Gastrocnemius medialis (tissue), 4 donors: ENCODE measurements around the gene GEMIN5. TPM values are rescaled to one million over a fixed set of nuclear protein-coding genes. Genes with fewer than 3 reads are reported as not detected.

Source experiments
- ATAC-seq, 2 donors: fragments of 150-250 bp; one replicate each; pipeline ENCODE4 v1.9.1; 2016
- DNase-seq, 2 donors: peaks; one replicate each; pipeline ENCODE4 v3.0.0-alpha.2; 2019
- H3K27ac ChIP-seq, 4 donors: fragments of 200-600 bp; sonication (generic); 1 replicate in 1 of 4; 2 replicates in 3 of 4; pipeline ENCODE4 v1.5.1; 2016 to 2018; ENCODE audit warnings: mild to moderate bottlenecking in 2 of 4, moderate library complexity in 1 of 4
- H3K27me3 ChIP-seq, 3 donors: fragments of 200-600 bp; sonication (generic) in 2 of 3; 1 replicate in 1 of 3; 2 replicates in 2 of 3; pipeline versions ENCODE4 v1.5.1 to v1.6.0; 2016 to 2019; ENCODE audit warnings: mild to moderate bottlenecking in 1 of 3, moderate library complexity in 1 of 3
- H3K36me3 ChIP-seq, 2 donors: fragments of 200-600 bp; sonication (generic) in 1 of 2; one replicate each; pipeline ENCODE4 v1.5.1; 2017 to 2018
- H3K4me1 ChIP-seq, 2 donors: fragments of 200-600 bp; sonication (generic) in 1 of 2; one replicate each; pipeline ENCODE4 v1.5.1; 2016 to 2017; ENCODE audit warnings: mild to moderate bottlenecking in 2 of 2
- H3K4me3 ChIP-seq, 4 donors: fragments of 200-600 bp; sonication (generic) in 3 of 4; 1 replicate in 1 of 4; 2 replicates in 3 of 4; pipeline ENCODE4 v1.5.1; 2016 to 2019; ENCODE audit warnings: mild to moderate bottlenecking in 2 of 4
- H3K9me3 ChIP-seq, 3 donors: fragments of 200-600 bp; sonication (generic) in 2 of 3; 1 replicate in 1 of 3; 2 replicates in 2 of 3; pipeline ENCODE4 v1.5.1; 2016 to 2019
- POLR2A ChIP-seq, 2 donors: fragments of 450-650 bp; IDR thresholded peaks; one replicate each; pipeline ENCODE4 v1.6.1; 2017; ENCODE audit warnings: antibody characterized with exemption in 2 of 2, mild to moderate bottlenecking in 2 of 2, moderate library complexity in 2 of 2
- in situ Hi-C, 4 donors: fragments of 200-750 bp; cut with MboI; loops; one replicate each; pipeline versions ENCODE4 v1.15.0 to v1.8.0; 2017; ENCODE audit warnings: low sequenced_read_pairs in 4 of 4
- intact Hi-C: fragments of 100-400 bp; cut with DNase I; formaldehyde crosslinking; loops from one replicate; pipeline ENCODE4 v1.15.1; 2023; ENCODE audit warnings: low total_unique reads
- total RNA-seq, 4 donors: library from RNA; depleted of rRNA; stranded (reverse); fragments of >200 nt; gene quantifications; one replicate each; pipeline versions ENCODE4 v1.1.0 to v1.2.3, GENCODE V29; 2016
- TF ChIP-seq, protein P1 (sequence below), 5 experiments: fragments of 450-650 bp in 3 of 5; fragments of 200-600 bp in 2 of 5; sonication (generic) in 2 of 5; IDR thresholded peaks in 4 of 5; conservative IDR thresholded peaks in 1 of 5; 1 replicate in 4 of 5; 2 replicates in 1 of 5; pipeline ENCODE4 v1.5.1; 2016 to 2019; ENCODE audit warnings: antibody characterized with exemption in 5 of 5, mild to moderate bottlenecking in 3 of 5, moderate library complexity in 3 of 5

Gene GEMIN5
- total RNA-seq, 4 donors from 2014 or later, result 17.4 to 25.3 (median 23.8) TPM

DNA sequence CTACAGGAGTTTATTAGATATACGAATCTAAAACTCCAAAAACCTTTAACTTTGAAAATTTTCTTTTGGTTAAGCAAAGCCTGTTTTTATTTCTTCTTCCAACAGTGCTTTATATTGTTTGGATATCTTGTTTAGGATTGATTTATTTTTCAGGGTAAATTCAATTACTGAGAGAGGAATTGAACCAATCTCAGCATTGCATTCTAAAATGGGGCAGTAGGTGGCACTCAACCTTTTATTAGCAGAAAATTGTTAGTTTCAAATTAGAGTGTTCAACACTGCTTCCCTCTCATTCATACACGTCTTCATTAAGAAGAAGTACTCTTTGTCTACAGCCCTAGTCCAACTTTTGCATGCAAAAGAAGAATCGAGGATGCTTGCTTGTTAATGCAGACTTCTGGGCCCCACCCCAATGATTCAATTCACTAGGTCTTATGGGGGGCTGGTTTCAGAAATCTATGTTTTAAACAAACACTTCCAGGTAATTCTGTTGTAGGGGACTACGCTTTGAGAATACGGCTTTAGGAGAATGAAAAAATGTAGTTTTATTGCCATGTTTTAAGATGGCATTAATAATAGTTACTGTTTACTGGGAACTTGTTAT is 29.5 kb upstream of the GEMIN5 start:
- ATAC-seq (no peak), DNase-seq (no peak)
- H3K4me1 ChIP-seq, result no peaks in the 10 kb centered on the region
- peaks cover 0 to 32% of the 10 kb centered on the region in 2 donors for H3K36me3 ChIP-seq
- no peak overlapping the region for H3K27ac ChIP-seq
- H3K4me3 ChIP-seq, result no peak overlapping the region
- H3K9me3 ChIP-seq, result no peaks in the 10 kb centered on the region
- intact Hi-C loops, result no loop called here
- TF ChIP-seq, protein P1, sequence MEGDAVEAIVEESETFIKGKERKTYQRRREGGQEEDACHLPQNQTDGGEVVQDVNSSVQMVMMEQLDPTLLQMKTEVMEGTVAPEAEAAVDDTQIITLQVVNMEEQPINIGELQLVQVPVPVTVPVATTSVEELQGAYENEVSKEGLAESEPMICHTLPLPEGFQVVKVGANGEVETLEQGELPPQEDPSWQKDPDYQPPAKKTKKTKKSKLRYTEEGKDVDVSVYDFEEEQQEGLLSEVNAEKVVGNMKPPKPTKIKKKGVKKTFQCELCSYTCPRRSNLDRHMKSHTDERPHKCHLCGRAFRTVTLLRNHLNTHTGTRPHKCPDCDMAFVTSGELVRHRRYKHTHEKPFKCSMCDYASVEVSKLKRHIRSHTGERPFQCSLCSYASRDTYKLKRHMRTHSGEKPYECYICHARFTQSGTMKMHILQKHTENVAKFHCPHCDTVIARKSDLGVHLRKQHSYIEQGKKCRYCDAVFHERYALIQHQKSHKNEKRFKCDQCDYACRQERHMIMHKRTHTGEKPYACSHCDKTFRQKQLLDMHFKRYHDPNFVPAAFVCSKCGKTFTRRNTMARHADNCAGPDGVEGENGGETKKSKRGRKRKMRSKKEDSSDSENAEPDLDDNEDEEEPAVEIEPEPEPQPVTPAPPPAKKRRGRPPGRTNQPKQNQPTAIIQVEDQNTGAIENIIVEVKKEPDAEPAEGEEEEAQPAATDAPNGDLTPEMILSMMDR (IDR thresholded peaks at IDR 0.05 in 4 of 5, conservative IDR thresholded peaks at IDR 0.05 in 1 of 5), result peak in 1 of 5 experiments; percentile 37
- TF ChIP-seq POLR2A (IDR thresholded peaks at IDR 0.05), result no peak
- in situ Hi-C loops, result no loop called here
- H3K27me3 ChIP-seq, result no peaks in the 10 kb centered on the region

DNA sequence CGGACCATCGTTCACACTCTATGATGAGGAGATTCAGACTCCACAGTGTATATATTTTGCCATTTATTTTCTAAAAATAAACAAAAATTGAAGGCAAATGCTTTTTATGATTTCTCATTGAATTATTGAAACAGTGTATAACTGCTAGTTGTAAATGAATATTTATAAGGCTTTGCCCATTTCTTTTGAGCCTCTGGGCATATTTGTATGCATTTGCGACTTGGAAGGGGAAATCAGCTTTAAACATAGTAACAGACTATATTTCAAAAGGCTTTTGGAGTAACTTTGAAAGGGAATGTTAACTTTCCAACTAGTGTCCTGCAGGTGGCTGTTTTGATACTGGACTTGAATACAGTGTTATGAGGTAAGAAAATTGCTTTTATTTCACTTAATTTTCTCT is 28.9 kb upstream of the GEMIN5 start:
- Histone ChIP-seq H3K36me3 (peaks cover 0 to 37% of the 10 kb centered on the region in 2 donors), H3K4me3 (no peak overlapping the region), H3K4me1 (no peaks in the 10 kb centered on the region), H3K27me3 (no peaks in the 10 kb centered on the region), H3K27ac (peak overlapping the region in 3 of 4 donors; percentile 41 to 66 (median 60)), H3K9me3 (no peaks in the 10 kb centered on the region)
- DNase-seq (no peak), ATAC-seq (no peak)
- TF ChIP-seq, protein P1 (IDR thresholded peaks at IDR 0.05 in 4 of 5, conservative IDR thresholded peaks at IDR 0.05 in 1 of 5), result no peak
- no peak for TF ChIP-seq POLR2A (IDR thresholded peaks at IDR 0.05)
- intact Hi-C loops, result no loop called here
- in situ Hi-C loops, result no loop called here

DNA sequence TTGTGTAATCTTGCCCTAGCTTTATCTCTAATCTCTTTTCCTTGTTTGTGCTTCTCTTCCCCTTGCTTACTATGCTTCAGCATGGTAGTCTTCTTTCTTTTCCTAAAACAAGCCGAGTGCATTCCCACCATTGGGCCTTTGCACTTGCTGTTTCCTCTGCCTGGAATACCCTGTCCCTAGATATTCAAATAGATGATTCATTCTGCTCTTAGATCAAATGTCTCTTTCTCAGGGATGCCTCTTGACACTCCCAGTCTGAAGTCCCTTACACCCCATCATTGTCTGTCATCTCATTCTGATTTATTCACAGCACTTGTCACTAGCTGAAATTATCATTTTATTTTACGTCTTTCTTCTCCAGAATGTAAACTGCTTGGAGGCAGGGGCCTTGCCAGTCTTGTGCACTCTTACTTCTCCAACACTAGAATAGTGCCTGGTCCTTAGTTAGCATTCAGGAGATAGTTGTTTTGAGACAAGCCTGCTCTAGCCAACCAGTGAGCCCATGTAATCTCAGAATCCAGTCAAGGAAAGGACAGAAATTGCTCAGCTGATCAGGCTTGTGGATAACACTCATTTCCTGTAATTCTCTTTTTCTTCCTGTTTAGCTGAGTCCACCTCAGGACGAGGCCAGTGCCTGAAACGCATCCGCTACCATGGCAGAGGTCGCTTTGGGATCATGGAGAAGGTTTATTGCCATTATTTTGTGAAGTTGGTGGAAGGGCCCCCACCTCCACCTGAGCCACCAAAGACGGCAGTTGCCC is 28.2 kb upstream of the GEMIN5 start:
- intact Hi-C loops, result no loop called here
- DNase-seq, result no peak
- H3K27ac ChIP-seq, result peak overlapping the region; percentile 27 to 66 (median 50)
- no peak for TF ChIP-seq POLR2A (IDR thresholded peaks at IDR 0.05)
- TF ChIP-seq, protein P1 (IDR thresholded peaks at IDR 0.05 in 4 of 5, conservative IDR thresholded peaks at IDR 0.05 in 1 of 5), result no peak
- no peaks in the 10 kb centered on the region for H3K4me1 ChIP-seq
- in situ Hi-C loops, result no loop called here
- no peaks in the 10 kb centered on the region for H3K27me3 ChIP-seq
- peaks cover 0 to 43% of the 10 kb centered on the region in 2 donors for H3K36me3 ChIP-seq
- peak in 1 of 2 donors; percentile 56 for ATAC-seq
- H3K4me3 ChIP-seq, result no peak overlapping the region
- H3K9me3 ChIP-seq, result no peaks in the 10 kb centered on the region

DNA sequence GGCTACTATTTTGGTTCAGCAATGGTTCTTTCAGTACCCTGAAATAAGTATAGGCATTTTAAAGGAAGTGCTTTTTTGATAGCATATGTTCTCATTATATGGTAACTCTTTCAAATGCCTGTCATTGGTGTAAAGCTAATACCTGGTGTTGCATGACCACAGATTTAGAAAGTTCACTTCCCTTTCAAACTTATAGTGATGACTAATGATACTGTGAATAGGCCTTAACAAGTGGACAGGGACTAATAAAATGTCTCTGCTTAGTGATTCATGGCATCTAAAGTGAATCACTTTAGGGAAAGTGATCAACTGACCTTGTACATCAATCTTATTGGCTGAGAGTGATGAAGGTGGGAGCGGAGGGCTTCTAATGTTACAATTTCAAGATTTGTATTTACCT is 24.5 kb upstream of the GEMIN5 start:
- Histone ChIP-seq H3K27ac (no peak overlapping the region), H3K27me3 (no peaks in the 10 kb centered on the region), H3K4me3 (no peak overlapping the region), H3K36me3 (peaks cover 0 to 62% of the 10 kb centered on the region in 2 donors), H3K9me3 (no peaks in the 10 kb centered on the region), H3K4me1 (no peaks in the 10 kb centered on the region)
- ATAC-seq (no peak), DNase-seq (no peak)
- TF ChIP-seq POLR2A (IDR thresholded peaks at IDR 0.05), result no peak
- in situ Hi-C loops (no loop called here), intact Hi-C loops (no loop called here)

DNA sequence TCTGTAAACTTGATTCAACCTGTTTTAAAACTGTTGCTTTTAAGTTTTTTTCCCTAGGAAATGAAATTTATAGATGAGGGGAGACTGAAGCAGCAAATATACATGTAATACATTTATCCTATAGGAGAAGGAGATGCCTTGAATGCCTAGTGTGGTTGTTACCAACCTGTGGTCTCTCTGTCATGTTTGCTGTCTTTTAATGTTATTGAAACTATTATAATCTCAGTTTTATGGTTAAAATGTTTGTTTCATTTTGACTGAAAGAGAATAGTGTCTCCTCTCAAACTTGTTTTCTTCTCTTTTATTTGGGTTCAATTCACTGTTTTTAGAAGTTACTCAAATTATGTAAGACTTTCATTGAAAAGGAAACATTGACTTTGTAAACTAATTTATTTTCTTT is 18.7 kb upstream of the GEMIN5 start:
- no peaks in the 10 kb centered on the region for H3K27me3 ChIP-seq
- intact Hi-C loops (no loop called here), in situ Hi-C loops (no loop called here)
- H3K4me3 ChIP-seq, result no peak overlapping the region
- TF ChIP-seq, protein P1 (IDR thresholded peaks at IDR 0.05 in 4 of 5, conservative IDR thresholded peaks at IDR 0.05 in 1 of 5), result no peak
- TF ChIP-seq POLR2A (IDR thresholded peaks at IDR 0.05), result no peak
- peaks cover 0 to 47% of the 10 kb centered on the region in 2 donors for H3K36me3 ChIP-seq
- DNase-seq (no peak), ATAC-seq (no peak)
- H3K27ac ChIP-seq, result no peak overlapping the region
- no peaks in the 10 kb centered on the region for H3K4me1 ChIP-seq
- H3K9me3 ChIP-seq, result no peaks in the 10 kb centered on the region
